Aorta (tissue), 5 donors: Measurements from ENCODE around the gene MUC4. TPM values are rescaled to one million over a fixed set of nuclear protein-coding genes. Genes with fewer than 3 reads are reported as not detected.
"Not testable (repeated sequence)": the region's sequence is repeated elsewhere in the genome, so short reads cannot be mapped to it uniquely, and the experiment has no call there.

Experiments used
- ATAC-seq: fragments of 200-7000 bp; cut with Tn5 transposase; one replicate; pipeline ENCODE4 v1.9.1; 2022; ENCODE audit warnings: moderate library complexity; ENCODE audit not compliant: low FRiP score
- DNase-seq, 2 donors: peaks; one replicate each; pipeline ENCODE4 v3.0.0-alpha.2; 2020
- H3K27ac ChIP-seq, 2 donors: one replicate each; pipeline ENCODE4 v1.5.1; 2013; ENCODE audit warnings: low read length in 2 of 2, mild to moderate bottlenecking in 2 of 2, moderate library complexity in 2 of 2, control low read depth in 1 of 2, inconsistent platforms in 1 of 2, low read depth in 1 of 2
- H3K27me3 ChIP-seq, 2 donors: one replicate each; pipeline ENCODE4 v1.6.1; 2013; ENCODE audit warnings: control low read depth in 1 of 2, low read length in 1 of 2, mild to moderate bottlenecking in 1 of 2, moderate library complexity in 1 of 2; ENCODE audit not compliant: insufficient read depth in 2 of 2, control insufficient read depth in 1 of 2
- H3K36me3 ChIP-seq, 2 donors: one replicate each; pipeline ENCODE4 v1.6.1; 2013; ENCODE audit warnings: control low read depth in 1 of 2, low read length in 1 of 2, mild to moderate bottlenecking in 1 of 2; ENCODE audit not compliant: insufficient read depth in 2 of 2, control insufficient read depth in 1 of 2
- H3K4me1 ChIP-seq, 2 donors: one replicate each; pipeline ENCODE4 v1.6.1; 2013; ENCODE audit warnings: low read length in 2 of 2, control low read depth in 1 of 2, mild to moderate bottlenecking in 1 of 2, moderate library complexity in 1 of 2; ENCODE audit not compliant: insufficient read depth in 2 of 2, control insufficient read depth in 1 of 2
- H3K4me3 ChIP-seq, 2 donors: one replicate each; pipeline ENCODE4 v1.5.1; 2013; ENCODE audit warnings: low read length in 2 of 2, control low read depth in 1 of 2, mild to moderate bottlenecking in 1 of 2
- H3K9me3 ChIP-seq: one replicate; pipeline ENCODE4 v1.6.1; 2013; ENCODE audit warnings: mild to moderate bottlenecking, low read length; ENCODE audit not compliant: control insufficient read depth
- WGBS, 2 donors: extraction: QIAGEN DNeasy Blood & Tissue Kit; methylation state at CpG; one replicate each; pipeline ENCODE4 v1.1.7; 2013; 5-methylcytosine and 5-hydroxymethylcytosine counted together
- intact Hi-C, 2 donors: fragments of 100-400 bp; cut with DNase I; formaldehyde crosslinking; loops; one replicate each; pipeline versions ENCODE4 v1.14.2 to v1.15.0; 2022
- polyA plus RNA-seq, 2 donors: library from polyadenylated mRNA; stranded (reverse); fragments of 200-250 nt; gene quantifications; one replicate each; pipeline ENCODE4 v1.2.3, GENCODE V29; 2013
- total RNA-seq, 2 donors: library from RNA; stranded (reverse); fragmentation: NEBNext Ultra II Directional; extraction: Animal tissue kit (Norgen Biotek cat#: 25700); gene quantifications; one replicate each; pipeline ENCODE4 v1.2.1, GENCODE V29; 2021
- donor health status: healthy with polysubstance abuse.
- donor health status: Bipolar disorder and iron deficiency.
- donor health status: DM: no; HTN: no; CAD: no.
- donor health status: DM: no; HTN: no; CAD: no.
- donor health status: DM: yes; HTN: yes; CAD: no.

Gene MUC4
- total and polyA plus RNA-seq, 4 donors, result 0.06 to 0.25 (median 0.08) TPM; not detected in 1

- ATAC-seq (no peak), DNase-seq (peak; percentile 32 to 64)
- Histone ChIP-seq H3K27me3 (no peaks in the 10 kb centered on the region), H3K27ac (no peak overlapping the region), H3K4me1 (no peaks in the 10 kb centered on the region), H3K36me3 (no peaks in the 10 kb centered on the region), H3K4me3 (no peak overlapping the region), H3K9me3 (no peaks in the 10 kb centered on the region)
- intact Hi-C loops, result no loop called here
- WGBS, 2 donors, result 81 to 84% methylated on average over 35 of the region's 35 CpGs
Measured at GRCh38 chr3:195801251-195802183, 10.2 kb downstream of the MUC4 start.

DNA sequence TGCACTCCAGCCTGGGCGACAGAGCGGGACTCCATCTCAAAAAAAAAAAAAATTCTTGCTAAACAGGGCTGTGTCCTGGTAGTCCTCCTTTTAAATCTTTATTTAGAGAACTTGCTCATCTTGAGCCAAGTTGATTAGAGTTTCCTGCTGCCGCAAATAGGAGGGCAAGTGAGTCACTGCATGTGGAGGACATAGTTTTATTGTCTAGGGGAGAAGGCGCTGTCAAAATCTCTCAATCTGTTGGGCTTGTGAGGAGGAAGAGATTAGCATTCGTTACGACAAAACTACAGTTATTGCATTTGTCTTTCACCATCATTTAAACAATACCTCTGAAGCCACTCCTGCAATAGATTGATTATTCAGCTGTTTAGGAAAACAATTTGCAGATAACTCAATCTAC lies 11.5 kb downstream of the MUC4 start:
- intact Hi-C loops, result no loop called here

DNA sequence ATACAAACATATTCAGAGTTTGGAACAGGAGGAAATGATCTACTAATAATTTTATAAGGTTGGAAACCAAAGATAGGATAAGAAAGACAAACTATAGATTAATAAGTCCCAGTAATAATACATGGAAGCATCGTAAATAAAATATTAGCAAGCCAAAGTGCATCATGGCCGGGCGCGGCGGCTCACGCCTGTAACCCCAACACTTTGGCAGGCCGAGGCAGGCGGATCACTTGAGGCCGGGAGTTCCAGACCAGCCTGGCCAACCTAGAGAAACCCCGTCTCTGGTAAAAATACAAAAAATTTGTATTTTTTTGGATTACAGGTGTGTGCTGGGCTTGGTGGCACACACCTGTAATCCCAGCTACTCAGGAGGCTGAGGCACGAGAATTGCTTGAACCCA lies 14.9 kb downstream of the MUC4 start:
- H3K4me3 ChIP-seq, result no peak overlapping the region
- no peaks in the 10 kb centered on the region for H3K36me3 ChIP-seq
- no peaks in the 10 kb centered on the region for H3K27me3 ChIP-seq
- H3K27ac ChIP-seq, result no peak overlapping the region
- no peaks in the 10 kb centered on the region for H3K4me1 ChIP-seq
- H3K9me3 ChIP-seq, result no peaks in the 10 kb centered on the region
- ATAC-seq, result no peak
- intact Hi-C loops, result no loop called here
- DNase-seq, result peak in 1 of 2 donors; percentile 6
- WGBS, 2 donors, result 97 to 99% methylated on average over 11 of the region's 11 CpGs

More for the DNA sequence above, 11.5 kb downstream of the MUC4 start:
- no peaks in the 10 kb centered on the region for H3K9me3 ChIP-seq
- ATAC-seq, result no peak
- WGBS, 2 donors, result 94 to 95% methylated on average over 6 of the region's 6 CpGs
- no peaks in the 10 kb centered on the region for H3K4me1 ChIP-seq
- no peak for DNase-seq
- no peaks in the 10 kb centered on the region for H3K36me3 ChIP-seq
- no peak overlapping the region for H3K4me3 ChIP-seq
- H3K27ac ChIP-seq, result no peak overlapping the region
- no peaks in the 10 kb centered on the region for H3K27me3 ChIP-seq

GRCh38 chr3:195794708-195795107 lies 17.0 kb downstream of the MUC4 start:
- peak; percentile 24 to 30 for DNase-seq
- intact Hi-C loops, result no loop called here
- WGBS, 2 donors, result 27 to 30% methylated on average over 8 of the region's 8 CpGs

DNA sequence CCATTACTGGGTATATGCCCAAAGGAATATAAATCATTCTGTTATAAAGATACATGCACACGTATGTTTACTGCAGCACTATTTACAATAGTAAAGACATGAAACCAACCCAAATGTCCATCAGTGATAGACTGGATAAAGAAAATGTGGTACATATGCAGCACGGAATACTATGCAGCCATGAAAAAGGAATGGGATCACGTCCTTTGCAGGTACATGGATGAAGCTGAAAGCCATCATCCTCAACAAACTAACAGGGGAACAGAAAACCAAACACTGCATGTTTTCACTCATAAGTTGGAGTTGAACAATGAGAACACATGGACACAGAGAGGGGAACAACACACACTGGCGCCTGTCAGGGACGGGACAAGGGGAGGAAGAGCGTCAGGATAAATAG lies 19.1 kb downstream of the MUC4 start:
- H3K27me3 ChIP-seq, intact Hi-C loops, H3K4me3 ChIP-seq, H3K36me3 ChIP-seq, H3K27ac ChIP-seq, ATAC-seq, H3K9me3 ChIP-seq, H3K4me1 ChIP-seq: not testable (repeated sequence)
- DNase-seq, result peak in 1 of 2 donors; percentile 0
- 74 to 81% methylated on average over 6 of the region's 6 CpGs for WGBS, 2 donors

More at GRCh38 chr3:195794708-195795107, 17.0 kb downstream of the MUC4 start:
- H3K4me1 ChIP-seq, result no peaks in the 10 kb centered on the region
- no peak overlapping the region for H3K27ac ChIP-seq
- H3K4me3 ChIP-seq, result no peak overlapping the region
- no peaks in the 10 kb centered on the region for H3K36me3 ChIP-seq
- no peaks in the 10 kb centered on the region for H3K9me3 ChIP-seq
- H3K27me3 ChIP-seq, result no peaks in the 10 kb centered on the region
- ATAC-seq, result no peak

DNA sequence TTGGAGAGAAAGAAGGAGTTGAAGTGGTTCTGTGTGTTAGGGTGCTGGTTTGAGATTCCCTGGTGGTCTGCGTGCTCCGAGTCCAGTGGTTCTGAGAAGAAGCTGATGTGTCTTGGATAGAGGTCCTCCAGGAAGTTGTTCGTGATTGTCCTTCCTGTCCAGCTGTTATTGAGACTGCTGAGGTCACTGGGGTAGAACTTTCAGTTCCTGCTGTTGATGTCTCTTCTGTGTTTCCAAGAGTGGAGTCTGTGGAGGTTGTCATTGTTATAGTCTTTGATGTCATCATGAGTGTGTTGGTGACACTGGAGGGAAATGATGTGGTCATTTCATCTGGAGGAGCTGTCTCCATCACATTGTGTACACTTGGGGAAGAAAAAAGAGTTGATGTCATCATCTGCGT lies 20.8 kb downstream of the MUC4 start:
- H3K9me3 ChIP-seq, result no peaks in the 10 kb centered on the region
- DNase-seq (peak in 1 of 2 donors; percentile 10), ATAC-seq (no peak)
- no peaks in the 10 kb centered on the region for H3K36me3 ChIP-seq
- WGBS, 2 donors, result 87 to 89% methylated on average over 4 of the region's 4 CpGs
- intact Hi-C loops, result no loop called here
- no peak overlapping the region for H3K4me3 ChIP-seq
- H3K27ac ChIP-seq, result no peak overlapping the region
- no peaks in the 10 kb centered on the region for H3K27me3 ChIP-seq
- H3K4me1 ChIP-seq, result no peaks in the 10 kb centered on the region

- intact Hi-C loops, result no loop called here
- 87 to 88% methylated on average over 26 of the region's 26 CpGs for WGBS, 2 donors
- no peaks in the 10 kb centered on the region for H3K4me1 ChIP-seq
- no peaks in the 10 kb centered on the region for H3K36me3 ChIP-seq
- ATAC-seq (no peak), DNase-seq (peak; percentile 33 to 53)
- no peak overlapping the region for H3K27ac ChIP-seq
- no peaks in the 10 kb centered on the region for H3K9me3 ChIP-seq
- no peak overlapping the region for H3K4me3 ChIP-seq
- no peaks in the 10 kb centered on the region for H3K27me3 ChIP-seq
Measured at GRCh38 chr3:195788711-195789581, 22.8 kb downstream of the MUC4 start.

DNA sequence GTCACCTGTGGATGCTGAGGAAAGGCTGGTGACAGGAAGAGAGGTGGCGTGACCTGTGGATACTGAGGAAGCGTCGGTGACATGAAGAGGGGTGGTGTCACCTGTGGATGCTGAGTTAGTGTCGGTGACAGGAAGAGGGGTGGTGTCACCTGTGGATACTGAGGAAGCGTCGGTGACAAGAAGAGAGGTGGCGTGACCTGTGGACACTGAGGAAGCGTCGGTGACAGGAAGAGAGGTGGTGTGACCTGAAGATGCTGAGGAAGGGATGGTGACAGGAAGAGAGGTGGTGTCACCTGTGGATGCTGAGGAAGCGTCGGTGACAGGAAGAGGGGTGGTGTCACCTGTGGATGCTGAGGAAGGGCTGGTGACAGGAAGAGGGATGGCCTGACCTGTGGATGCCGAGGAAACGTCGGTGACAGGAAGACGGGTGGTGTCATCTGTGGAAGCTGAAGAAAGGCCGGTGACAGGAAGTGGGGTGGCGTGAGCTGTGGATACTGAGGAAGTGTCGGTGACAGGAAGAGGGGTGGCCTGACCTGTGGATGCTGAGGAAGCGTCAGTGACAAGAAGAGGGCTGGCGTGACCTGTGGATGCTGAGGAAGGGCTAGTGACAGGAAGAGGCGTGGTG lies 25.8 kb downstream of the MUC4 start:
- H3K9me3 ChIP-seq, ATAC-seq, H3K27me3 ChIP-seq, H3K36me3 ChIP-seq, H3K27ac ChIP-seq, H3K4me1 ChIP-seq, H3K4me3 ChIP-seq, intact Hi-C loops: not testable (repeated sequence)
- WGBS, 2 donors, result 92 to 93% methylated on average over 21 of the region's 21 CpGs
- peak; percentile 24 to 62 for DNase-seq
